GM12872 (cell line): ENCODE measurements around the gene GOLPH3.

Experiments
- CTCF ChIP-seq: IDR thresholded peaks from 3 replicates; pipeline ENCODE4 v1.5.1; 2011; ENCODE audit warnings: low read depth, mild to moderate bottlenecking, low read length, moderate library complexity; ENCODE audit not compliant: insufficient read depth

Gene GOLPH3

GRCh38 chr5:32090026-32090754 is 83.9 kb downstream of the GOLPH3 start:
- TF ChIP-seq CTCF: no peak

- no peak for TF ChIP-seq CTCF
These were observed 84.7 kb downstream of the GOLPH3 start for GRCh38 chr5:32089146-32090000.

- TF ChIP-seq CTCF: no peak
These were observed 85.9 kb downstream of the GOLPH3 start for GRCh38 chr5:32088214-32088613.

- TF ChIP-seq CTCF: no peak
These were observed 86.7 kb downstream of the GOLPH3 start for GRCh38 chr5:32087086-32088082.

- no peak for TF ChIP-seq CTCF
These were observed 90.1 kb downstream of the GOLPH3 start for GRCh38 chr5:32083981-32084430.

GRCh38 chr5:32082701-32083100 is 91.4 kb downstream of the GOLPH3 start:
- TF ChIP-seq CTCF: no peak
